Measurements from ENCODE around the gene TRAPPC2L. TPM values are rescaled to one million over a fixed set of nuclear protein-coding genes. Genes with fewer than 3 reads are reported as not detected.

TRAPPC2L gene
- 100 to 1,000 TPM in 1 of 3 donors, 10 to 100 TPM in 2; 78.9 to 105 (median 98.0) TPM for total RNA-seq

DNA sequence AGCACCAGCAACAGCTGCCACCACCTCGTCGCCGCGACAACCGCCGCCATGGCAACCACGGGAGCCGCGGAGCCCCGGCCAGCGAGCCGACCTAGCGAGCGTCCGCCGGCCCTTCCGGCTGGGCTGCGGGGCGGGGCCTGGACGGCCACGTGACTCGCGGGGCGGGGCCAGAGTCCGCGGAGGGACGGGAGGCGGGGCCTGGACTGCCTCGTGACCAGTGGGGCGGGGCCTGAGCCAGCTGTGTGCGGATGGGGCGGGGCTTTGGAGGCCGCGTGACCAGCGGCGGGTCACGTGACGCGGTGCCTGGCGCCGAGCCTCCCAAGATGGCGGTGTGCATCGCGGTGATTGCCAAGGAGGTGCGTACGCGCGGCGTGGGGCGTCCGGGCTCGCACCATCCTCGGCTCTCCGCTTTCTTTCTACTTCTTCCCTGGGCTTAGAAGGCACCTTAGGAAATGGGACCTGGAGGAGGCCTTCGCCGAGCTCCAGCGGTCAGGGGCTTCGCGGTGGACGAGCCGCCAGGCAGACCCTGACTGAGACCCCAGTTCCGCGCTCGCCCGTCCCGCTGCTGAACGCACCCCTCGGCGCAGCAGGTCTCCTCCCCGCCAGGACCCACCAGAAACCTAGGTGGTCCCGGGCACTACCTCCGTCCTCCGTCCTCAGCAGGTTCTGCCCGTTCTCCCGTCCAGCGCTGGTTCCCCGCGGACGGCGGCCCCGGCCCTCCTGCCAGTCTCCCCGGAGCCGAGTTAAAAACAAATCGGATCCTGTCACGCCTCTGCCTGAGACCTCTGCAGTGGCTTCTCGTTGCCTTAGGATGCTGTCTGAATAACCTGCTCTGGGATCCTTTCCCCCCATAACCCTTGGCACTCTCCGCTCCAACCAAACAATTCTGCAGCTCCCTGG, at the start of gene TRAPPC2L, which contains the start of gene GALNS:
TRAPPC2L (plus strand) TSS at position 300 of the 900 bp plus-strand sequence; CDS start at position 324, 24 bp downstream.
GALNS (minus strand) TSS at position 120 of the 900 bp plus-strand sequence; CDS start at position 50, 70 bp downstream.
- no peaks in the 10 kb centered on the region for H3K27me3 Mint-ChIP-seq (ENCODE audit: low read depth)
- no peaks in the 10 kb centered on the region for H3K9me3 Mint-ChIP-seq
- peak within 1 kb of the TSS; percentile 97 for H3K4me3 Mint-ChIP-seq
- DNase-seq (peak; percentile 100), ATAC-seq (peak; percentile 89 to 90)
- H3K36me3 Mint-ChIP-seq (ENCODE audit: insufficient read depth), result peaks cover 6% of the 10 kb centered on the region
- peaks cover 28% of the 10 kb centered on the region for H3K4me1 Mint-ChIP-seq (ENCODE audit: low read depth)

- Mint-ChIP-seq H3K27me3 (ENCODE audit: low read depth) (no peaks in the 10 kb centered on the region), H3K4me3 (no peak overlapping the region), H3K9me3 (no peaks in the 10 kb centered on the region), H3K36me3 (ENCODE audit: insufficient read depth) (peaks cover 7% of the 10 kb centered on the region), H3K4me1 (ENCODE audit: low read depth) (peaks cover 10% of the 10 kb centered on the region)
- ATAC-seq, result no peak
- DNase-seq, result no peak
Observed at GRCh38 chr16:88807142-88807625, 49.7 kb upstream of the TRAPPC2L start.

DNA sequence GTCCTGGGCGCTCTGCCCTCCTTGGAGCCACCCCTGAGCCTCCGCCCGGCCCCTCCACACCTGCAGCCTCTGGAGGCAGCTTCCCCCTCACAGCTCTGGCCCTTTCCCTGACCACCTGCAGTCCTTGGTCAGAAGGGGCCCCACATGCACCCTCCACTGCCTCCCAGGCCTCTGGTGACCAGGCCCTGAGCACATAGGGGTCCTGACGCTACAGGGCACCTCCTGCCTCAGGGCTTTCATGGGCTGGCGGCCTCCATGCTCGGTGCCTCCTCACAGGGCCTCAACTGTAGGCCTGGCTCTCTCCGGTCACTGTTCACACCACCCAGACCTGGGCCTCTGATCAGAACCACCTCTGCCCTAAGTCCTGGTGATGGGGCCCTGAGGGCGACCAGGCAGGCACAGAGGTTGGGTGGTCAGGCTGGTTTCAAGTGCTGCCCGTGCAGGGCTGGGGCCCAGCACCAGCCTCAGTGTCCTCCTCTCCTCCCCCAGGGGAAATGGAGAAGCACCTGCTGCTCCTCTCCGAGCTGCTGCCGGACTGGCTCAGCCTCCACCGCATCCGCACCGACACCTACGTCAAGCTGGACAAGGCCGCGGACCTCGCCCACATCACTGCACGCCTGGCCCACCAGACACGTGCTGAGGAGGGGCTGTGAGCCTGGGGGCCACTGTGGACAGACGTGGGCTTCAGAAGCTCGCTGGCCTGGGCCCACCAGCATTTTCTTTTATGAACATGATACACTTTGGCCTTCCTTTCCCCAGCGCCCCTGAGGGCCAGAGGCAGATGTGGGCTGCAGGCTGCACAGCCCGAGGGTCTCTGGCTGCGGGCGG, 49.1 kb upstream of the TRAPPC2L start:
- Mint-ChIP-seq H3K27me3 (ENCODE audit: low read depth) (no peaks in the 10 kb centered on the region), H3K36me3 (ENCODE audit: insufficient read depth) (peaks cover 7% of the 10 kb centered on the region)

GRCh38 chr16:88809068-88809675, 47.8 kb upstream of the TRAPPC2L start:
- ATAC-seq (no peak), DNase-seq (no peak)
- peaks cover 7% of the 10 kb centered on the region for H3K36me3 Mint-ChIP-seq (ENCODE audit: insufficient read depth)
- no peaks in the 10 kb centered on the region for H3K9me3 Mint-ChIP-seq
- H3K4me1 Mint-ChIP-seq (ENCODE audit: low read depth), result peaks cover 7% of the 10 kb centered on the region
- H3K27me3 Mint-ChIP-seq (ENCODE audit: low read depth), result no peaks in the 10 kb centered on the region
- peak overlapping the region; percentile 89 for H3K4me3 Mint-ChIP-seq

More for the DNA sequence above, 49.1 kb upstream of the TRAPPC2L start:
- Mint-ChIP-seq H3K9me3 (no peaks in the 10 kb centered on the region), H3K4me1 (ENCODE audit: low read depth) (peaks cover 7% of the 10 kb centered on the region), H3K4me3 (no peak overlapping the region)
- ATAC-seq (no peak), DNase-seq (no peak)

DNA sequence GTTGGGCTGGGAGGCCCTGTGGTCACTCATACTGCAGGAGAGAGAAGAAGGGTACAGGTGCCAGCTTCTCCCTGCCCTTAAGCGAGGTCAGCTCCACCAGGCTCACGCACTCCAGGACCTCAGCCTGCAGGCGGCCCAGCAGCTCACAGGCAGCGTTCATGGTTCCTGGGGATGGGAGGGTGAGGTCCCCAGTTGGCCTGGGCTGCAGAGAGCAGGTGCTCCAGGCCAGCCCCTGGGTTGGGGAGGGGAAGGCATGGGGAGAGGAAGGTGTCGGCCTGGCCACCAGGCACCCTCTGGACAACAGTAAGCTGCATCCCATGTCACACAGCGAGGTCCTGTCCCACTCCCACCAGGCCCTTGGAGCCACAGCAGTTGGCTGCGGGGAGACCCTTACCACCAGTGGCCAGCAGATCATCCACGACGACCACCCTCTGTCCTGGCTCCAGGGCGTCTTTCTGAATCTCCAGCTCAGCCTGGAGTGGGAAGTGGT, 47.2 kb upstream of the TRAPPC2L start:
- peak overlapping the region; percentile 89 for H3K4me3 Mint-ChIP-seq
- H3K36me3 Mint-ChIP-seq (ENCODE audit: insufficient read depth), result peaks cover 7% of the 10 kb centered on the region
- peaks cover 7% of the 10 kb centered on the region for H3K4me1 Mint-ChIP-seq (ENCODE audit: low read depth)
- H3K27me3 Mint-ChIP-seq (ENCODE audit: low read depth), result no peaks in the 10 kb centered on the region
- no peaks in the 10 kb centered on the region for H3K9me3 Mint-ChIP-seq
- DNase-seq (no peak), ATAC-seq (no peak)

- Mint-ChIP-seq H3K9me3 (no peaks in the 10 kb centered on the region), H3K27me3 (ENCODE audit: low read depth) (no peaks in the 10 kb centered on the region), H3K4me1 (ENCODE audit: low read depth) (peaks cover 7% of the 10 kb centered on the region), H3K4me3 (peak overlapping the region; percentile 89), H3K36me3 (ENCODE audit: insufficient read depth) (peaks cover 7% of the 10 kb centered on the region)
- DNase-seq (no peak), ATAC-seq (peak; percentile 11 to 20)
Observed at GRCh38 chr16:88810166-88810911, 46.6 kb upstream of the TRAPPC2L start.

DNA sequence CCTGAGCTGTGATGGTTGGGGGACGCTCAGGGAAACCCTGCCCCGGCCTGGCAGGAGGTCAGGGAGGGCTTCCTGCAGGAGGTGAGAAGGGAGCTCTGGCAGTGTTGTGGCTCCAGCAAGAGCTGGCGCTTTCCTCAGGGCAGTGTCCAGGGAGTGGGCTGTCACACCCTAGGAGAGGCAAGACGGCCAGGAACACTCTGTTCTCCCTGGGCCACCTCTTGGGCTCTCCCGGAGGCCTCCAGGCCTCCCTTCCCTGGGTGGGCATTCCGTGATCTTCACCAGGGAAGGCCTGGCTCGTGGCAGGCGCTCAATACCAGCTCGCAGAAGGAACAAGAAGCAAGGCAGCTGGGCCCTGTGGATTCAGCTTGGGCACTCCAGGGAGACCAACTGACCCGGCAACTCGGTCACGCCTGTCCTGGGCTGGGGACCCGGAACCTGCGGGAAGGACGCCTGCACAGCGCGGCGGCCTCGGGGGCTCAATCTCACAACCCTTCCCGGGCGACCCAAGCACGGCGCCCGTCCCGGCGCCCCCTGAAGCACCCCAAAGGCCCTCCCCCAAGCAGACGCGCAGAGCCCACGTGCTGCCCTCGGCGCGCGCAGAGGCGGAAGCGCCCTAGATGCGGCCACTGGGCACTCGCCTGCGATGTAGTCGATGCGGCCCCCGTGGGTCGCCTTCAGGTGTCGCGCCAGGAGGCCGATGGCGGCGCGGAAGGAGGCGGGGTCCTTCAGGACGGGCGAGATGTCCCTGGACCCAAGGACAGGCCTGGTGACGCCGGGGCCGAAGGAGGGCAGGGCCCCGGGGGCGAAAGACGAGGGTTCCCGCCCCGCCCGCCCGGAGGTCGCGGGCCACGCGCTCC, 45.8 kb upstream of the TRAPPC2L start:
- DNase-seq, result peak; percentile 60
- H3K9me3 Mint-ChIP-seq, result no peaks in the 10 kb centered on the region

DNA sequence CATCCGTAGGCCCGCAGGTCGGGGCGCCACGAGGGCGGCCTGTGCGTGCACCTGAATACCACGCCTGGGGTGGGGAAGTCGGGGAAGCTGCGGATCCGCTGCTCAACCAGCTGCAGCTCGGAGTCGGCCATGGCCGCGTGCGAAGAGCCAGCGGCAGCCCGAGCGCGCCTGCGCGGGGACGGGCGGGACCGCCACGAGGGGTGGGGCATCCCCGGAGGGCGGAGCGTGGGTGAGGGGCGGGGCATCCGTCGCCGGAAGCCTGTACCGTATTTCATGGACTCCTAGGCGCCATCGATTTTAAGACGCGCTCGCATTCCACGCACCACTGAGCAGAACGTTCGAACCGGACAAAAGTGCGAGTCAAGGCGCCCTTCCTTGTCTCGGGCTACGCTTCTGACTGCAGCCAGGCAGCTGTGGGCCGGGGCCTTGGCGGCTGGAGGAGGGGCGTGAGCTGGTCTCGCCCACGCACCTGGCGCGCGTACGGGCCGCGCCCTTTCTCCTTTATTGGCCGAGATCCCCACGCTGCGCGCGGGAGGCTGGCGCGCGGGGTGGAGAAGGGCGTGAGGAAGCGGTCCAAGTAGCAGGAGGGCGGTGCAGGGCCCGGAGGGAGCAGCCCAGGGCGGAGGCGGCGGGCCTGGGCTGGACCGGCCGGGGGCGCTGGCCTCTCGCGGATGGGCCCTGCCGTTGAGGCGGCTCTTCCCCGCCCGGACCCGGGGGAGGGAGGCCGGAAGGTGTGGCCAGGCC, 45.0 kb upstream of the TRAPPC2L start, which contains the start of gene APRT:
APRT (minus strand) TSS at position 160 of the 744 bp plus-strand sequence; CDS start at position 131, 29 bp downstream.
- Mint-ChIP-seq H3K27me3 (ENCODE audit: low read depth) (no peaks in the 10 kb centered on the region), H3K4me3 (peak within 1 kb of the TSS; percentile 90), H3K36me3 (ENCODE audit: insufficient read depth) (peaks cover 7% of the 10 kb centered on the region), H3K4me1 (ENCODE audit: low read depth) (peaks cover 7% of the 10 kb centered on the region), H3K9me3 (no peaks in the 10 kb centered on the region)
- ATAC-seq (peak; percentile 73), DNase-seq (peak; percentile 99)

More for the DNA sequence above, 45.8 kb upstream of the TRAPPC2L start:
- ATAC-seq, result peak; percentile 62
- Mint-ChIP-seq H3K27me3 (ENCODE audit: low read depth) (no peaks in the 10 kb centered on the region), H3K36me3 (ENCODE audit: insufficient read depth) (peaks cover 7% of the 10 kb centered on the region), H3K4me3 (peak overlapping the region; percentile 89), H3K4me1 (ENCODE audit: low read depth) (peaks cover 7% of the 10 kb centered on the region)

DNA sequence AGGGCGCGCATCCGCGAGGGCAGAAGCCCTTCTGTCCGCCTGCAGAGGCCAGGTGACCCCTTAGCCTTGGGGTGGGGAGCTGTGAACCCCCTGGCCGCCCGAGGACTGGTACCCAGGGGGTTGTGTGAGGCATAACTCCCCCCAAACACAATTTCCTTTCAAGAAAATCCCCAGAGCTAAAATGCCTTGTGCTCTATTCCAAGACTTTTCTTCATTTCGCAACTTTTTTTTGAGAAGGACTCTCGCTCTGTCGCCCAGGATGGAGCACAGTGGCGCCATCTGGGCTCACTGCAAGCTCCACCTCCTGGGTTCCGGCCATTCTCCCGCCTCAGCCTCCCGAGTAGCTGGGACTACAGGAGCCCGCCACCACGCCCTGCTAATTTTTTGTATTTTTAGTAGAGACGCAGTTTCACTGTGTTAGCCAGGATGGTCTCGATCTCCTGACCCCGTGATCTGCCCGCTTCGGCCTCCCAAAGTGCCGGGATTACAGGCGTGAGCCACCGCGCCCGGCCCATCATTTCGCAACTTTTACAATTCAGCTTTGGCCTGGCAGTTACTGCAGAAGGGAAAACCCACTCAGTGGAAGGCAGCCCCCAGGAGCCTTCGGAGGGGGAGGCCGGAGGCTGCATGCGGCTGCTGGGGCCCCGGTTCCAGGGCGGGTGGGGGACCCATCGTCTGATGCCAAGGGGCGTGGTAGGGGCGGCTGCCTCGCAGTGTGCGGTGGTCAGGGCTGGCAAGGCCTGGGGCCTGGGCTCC, 44.2 kb upstream of the TRAPPC2L start:
- ATAC-seq, result no peak
- H3K4me1 Mint-ChIP-seq (ENCODE audit: low read depth), result peaks cover 7% of the 10 kb centered on the region
- H3K27me3 Mint-ChIP-seq (ENCODE audit: low read depth), result no peaks in the 10 kb centered on the region
- H3K4me3 Mint-ChIP-seq, result peak overlapping the region; percentile 78
- peaks cover 7% of the 10 kb centered on the region for H3K36me3 Mint-ChIP-seq (ENCODE audit: insufficient read depth)
- no peaks in the 10 kb centered on the region for H3K9me3 Mint-ChIP-seq
- no peak for DNase-seq

DNA sequence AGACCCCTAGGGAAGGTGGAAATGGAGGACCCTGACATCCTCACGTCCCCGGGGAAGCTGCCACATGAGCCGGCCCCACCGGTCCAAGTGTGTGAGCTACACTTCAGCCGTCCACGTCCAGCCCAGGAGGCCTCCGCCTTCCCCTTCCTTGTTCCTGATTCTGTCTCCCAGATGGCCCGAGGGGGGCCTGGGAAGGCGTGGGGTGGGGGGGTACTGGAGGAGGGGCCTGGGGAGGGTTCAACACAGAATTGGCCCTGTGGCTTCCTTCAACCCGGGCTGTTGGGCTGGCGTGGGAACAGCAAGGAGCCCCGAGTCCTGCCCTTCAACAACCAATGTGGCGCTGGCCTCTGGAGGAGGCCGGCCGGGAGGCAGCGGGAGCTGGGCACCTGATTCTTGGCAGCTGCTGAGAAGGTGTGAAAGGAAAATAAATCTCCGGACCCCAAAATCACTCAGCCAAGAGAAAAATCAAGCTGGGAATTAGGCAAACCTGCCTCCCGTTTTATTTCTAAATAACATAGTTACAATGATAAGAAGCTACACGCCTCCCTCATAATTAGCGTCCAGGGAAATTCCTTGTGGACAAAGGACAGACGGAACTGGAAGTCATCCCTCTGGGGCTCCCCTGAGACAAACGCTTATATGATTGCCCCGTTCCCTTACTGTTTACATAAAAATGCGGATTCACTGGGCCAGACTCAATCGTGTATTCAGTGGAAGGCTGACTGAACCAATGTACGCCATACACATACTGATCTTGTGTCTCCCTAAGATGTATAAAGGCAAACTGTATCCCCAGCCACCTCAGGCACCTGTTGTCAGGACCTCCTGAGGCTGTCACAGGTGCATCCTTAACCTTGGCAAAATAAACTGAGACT, 43.4 kb upstream of the TRAPPC2L start:
- no peak for DNase-seq
- peaks cover 7% of the 10 kb centered on the region for H3K4me1 Mint-ChIP-seq (ENCODE audit: low read depth)
- no peak overlapping the region for H3K4me3 Mint-ChIP-seq
- no peaks in the 10 kb centered on the region for H3K27me3 Mint-ChIP-seq (ENCODE audit: low read depth)
- H3K9me3 Mint-ChIP-seq, result no peaks in the 10 kb centered on the region
- no peak for ATAC-seq
- H3K36me3 Mint-ChIP-seq (ENCODE audit: insufficient read depth), result peaks cover 7% of the 10 kb centered on the region

- Mint-ChIP-seq H3K4me1 (ENCODE audit: low read depth) (peaks cover 7% of the 10 kb centered on the region), H3K4me3 (no peak overlapping the region), H3K36me3 (ENCODE audit: insufficient read depth) (peaks cover 7% of the 10 kb centered on the region), H3K27me3 (ENCODE audit: low read depth) (no peaks in the 10 kb centered on the region), H3K9me3 (no peaks in the 10 kb centered on the region)
- ATAC-seq (no peak), DNase-seq (no peak)
Observed at GRCh38 chr16:88814144-88814502, 42.8 kb upstream of the TRAPPC2L start.

All from activated T-cell treated with anti-CD3 and anti-CD28 coated beads, Interleukin-2, amount 50 U/mL, for 4 hours (primary cell).